ENCODE data around the gene ZNF474.

ZNF474 gene

DNA sequence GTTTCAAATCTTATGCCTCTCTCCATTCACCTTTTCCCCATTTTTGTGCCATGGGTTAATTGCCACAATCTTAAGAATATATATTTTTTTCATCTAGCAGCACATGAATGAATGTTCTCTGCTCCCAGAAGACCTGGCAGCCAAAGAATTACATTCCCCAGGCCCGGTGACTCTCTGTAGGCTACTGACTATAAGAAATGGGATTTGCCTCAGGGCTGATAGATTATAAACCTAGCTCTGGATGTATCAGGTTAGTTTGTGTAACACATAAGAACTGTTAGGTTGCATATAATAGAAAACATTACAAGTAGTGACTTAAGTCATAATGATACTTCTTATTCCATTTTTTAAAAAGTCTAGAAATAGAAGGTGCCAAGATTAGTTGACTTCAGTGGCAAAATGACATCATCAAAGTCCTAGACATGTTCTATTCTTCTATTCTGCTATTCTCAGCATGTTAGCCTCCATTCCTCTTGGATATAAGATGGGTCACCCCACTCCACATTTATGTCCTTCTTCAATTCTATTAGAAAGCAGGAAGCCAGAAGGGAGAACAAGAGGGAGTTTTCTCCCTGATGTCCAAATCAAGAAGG, 10.9 kb upstream of the ZNF474 start:
- no peak for DNase-seq (ENCODE audit: low spot score)

DNA sequence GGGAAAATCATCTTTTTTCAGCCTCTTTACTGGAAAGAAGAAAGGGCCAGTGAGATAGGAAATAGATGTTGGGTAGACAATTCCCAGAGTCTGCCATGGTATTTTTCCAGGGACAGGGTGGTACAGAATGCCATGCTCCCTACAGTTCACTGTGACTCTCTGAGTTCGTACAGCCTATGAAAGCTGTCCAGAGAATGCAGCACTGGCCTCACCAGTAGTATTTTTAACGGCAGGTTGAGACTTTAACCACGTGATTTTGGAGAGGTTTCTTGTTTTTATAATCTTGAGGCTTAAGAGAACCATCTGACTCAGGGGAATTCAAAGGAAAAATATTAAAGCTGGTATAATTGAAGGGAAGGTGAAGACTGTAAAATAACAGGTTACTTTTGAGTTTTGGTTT, 10.1 kb upstream of the ZNF474 start:
- no peak for DNase-seq (ENCODE audit: low spot score)

DNA sequence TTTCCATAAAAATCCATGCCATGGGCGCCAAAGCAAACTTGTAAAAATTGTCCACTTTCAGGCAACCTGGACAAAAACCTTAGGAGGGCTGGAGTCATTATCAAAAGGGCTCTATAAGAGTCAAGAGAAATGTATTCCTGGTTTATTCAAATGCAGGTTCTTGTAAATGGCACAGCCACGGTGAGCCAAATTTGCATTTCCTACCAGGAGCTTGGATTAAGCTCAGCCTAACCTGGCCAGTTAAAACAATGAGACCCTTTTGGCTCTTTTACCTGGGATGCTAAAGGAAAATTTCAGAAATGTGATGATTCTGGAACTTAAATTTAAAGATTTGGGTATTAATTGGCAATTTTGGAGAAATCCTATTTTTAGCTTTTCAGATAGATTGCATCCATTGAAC, 8.9 kb upstream of the ZNF474 start:
- no peak for DNase-seq (ENCODE audit: low spot score)

DNA sequence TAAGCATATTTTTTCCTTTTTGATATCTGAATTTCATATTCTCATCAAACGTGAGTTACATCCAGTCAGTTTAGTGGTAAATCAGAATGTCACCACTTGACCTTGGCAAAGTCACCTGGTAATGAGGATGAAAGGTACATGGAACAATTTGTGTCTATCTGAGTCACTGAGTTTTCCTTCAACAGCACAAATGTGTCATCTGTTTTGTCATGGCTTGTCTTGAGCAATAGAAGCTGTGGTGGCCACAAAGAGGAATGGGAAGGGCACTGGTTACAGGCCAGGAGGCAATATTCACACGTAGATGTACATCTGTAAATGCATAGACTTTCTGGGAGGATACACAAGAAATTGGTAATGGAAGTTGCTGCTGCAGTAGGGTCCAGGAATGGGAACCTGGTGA, 8.4 kb upstream of the ZNF474 start:
- no peak for DNase-seq (ENCODE audit: low spot score)

DNA sequence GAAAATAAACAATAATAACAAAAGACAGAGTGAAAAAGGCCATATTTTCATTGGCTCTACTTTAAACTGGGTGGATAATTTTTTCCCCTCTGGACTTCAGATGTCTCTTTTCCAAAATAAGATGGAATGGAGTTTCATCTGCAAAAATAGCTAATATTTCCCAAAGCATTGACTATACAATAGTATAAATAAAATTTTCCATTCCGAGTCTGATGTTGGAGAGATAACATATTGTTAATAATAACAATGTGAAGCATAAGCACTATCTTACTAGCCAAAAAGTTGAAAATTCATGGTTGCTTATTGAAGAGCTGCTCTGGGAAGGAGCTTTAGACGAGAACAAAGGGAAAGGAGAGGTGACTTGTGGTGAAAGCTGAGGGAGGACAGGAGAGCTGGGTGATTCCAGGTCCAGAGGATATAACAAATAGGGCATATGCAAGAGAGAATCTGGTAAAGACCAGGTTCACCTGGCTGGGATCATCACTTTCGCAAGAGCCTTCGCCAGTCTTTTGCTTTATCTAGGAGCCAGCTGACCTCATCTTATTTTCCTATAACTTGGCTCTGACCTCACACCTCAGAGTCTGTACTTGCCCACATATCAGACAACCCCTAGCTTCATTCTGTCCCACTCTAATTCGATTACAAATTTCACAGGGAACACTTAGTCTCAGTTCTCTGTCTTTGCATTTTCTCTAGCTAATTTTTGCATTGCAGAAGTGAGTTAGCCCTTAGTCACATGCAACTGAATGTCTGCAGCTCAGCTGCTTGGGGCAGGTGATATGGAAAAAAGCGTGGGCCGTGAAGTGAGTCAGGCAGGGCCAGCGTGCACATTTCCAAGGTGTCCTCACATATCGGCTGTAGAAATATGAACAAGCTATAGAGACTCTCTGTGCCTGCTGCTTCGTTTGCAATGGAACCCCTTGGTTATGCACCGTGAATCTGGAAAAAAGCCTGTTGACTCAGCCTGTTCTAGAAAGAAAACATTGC, 7.6 kb upstream of the ZNF474 start:
- no peak for DNase-seq (ENCODE audit: low spot score)

DNA sequence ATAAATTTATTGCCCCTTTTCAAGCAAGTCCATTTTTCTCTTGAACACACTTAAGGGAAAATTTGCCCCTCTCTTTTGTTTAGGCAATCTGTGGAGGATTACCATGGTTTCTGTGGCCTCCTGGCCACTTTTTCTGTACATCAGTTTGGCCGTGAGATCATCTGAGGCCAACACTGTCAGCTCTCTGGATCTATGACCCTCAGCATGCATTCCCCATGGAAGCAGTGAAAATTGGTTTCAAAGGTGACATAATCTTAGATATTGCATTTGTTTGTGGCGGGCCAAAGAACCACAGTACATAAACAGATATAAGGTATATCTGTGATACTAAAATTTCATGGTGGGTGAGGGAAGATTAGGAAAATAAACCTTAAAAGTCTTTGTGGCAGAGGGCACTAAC, 4.6 kb upstream of the ZNF474 start:
- no peak for DNase-seq (ENCODE audit: low spot score)

DNA sequence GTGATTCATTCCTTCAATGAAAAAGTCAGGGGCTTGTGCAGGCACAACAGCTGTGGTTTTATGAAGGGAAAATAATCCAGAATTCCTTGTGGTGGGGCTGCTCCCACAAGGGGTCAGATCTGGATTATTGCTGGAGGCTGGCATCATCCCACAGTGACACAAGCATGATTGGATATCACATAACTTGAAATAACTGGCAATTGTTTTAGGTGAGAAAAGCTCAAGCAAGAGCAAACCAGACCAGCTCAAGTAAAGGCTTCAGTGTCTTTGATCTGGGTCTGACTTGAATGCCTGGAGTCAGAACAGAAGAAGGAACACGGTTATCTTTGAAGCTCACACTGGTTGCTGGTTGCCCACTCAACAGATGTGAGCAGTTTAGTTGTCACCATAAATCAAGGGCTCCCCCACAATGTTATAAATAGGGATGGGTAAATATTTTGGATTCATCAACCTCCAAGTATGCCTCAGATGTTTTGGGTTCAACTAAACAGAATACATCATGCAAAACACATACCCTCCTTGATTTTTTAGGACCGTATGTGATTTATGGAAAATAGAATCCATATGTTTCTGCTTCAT, 3.1 kb upstream of the ZNF474 start:
- DNase-seq (ENCODE audit: low spot score), result no peak

DNA sequence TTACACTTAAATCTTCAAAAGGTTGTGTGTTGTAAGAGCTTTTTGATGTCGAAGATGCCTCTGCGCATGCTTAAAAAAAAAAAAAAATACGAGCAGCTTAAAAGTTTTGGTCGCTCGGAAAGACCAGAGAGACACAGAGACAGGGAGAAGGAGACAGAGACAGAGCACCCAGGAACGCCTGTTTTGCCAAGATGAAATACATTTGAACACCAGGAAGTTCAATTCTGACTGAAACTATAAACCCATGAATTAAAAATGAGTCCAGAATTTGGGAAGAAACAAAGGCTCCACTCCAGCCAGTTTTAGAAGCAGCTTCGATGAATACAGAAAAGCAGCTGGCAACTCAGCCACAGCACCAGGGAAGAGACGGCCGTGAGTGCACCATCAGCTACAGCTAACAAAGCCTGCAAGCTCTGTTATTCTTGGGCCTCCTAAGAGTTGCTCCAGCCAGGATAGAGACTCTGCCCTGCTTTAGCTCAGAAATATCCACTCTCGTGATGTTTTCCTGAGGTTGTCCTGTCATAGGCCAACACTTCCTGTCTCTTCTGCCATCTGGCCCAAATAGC, 2.5 kb upstream of the ZNF474 start:
- no peak for DNase-seq (ENCODE audit: low spot score)

DNA sequence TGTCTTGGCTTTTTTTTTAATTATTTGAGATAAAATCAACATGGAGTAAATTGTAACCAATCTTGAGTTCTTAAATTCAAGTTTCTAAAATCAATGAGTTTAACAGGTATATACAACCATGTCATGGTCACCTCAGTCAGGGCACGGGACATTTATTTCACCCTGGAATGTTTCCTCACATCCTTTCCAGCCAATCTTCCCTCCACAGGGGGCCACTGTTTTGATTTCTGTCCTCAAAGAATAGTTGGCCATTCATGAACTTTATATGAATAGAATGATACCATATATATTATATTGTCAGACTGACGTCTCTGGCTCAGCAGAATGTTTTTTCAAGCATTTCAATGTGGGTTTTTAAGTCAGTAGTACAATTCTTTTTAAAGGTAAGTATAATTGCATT, 806 bp downstream of the ZNF474 start:
- DNase-seq (ENCODE audit: low spot score), result no peak

DNA sequence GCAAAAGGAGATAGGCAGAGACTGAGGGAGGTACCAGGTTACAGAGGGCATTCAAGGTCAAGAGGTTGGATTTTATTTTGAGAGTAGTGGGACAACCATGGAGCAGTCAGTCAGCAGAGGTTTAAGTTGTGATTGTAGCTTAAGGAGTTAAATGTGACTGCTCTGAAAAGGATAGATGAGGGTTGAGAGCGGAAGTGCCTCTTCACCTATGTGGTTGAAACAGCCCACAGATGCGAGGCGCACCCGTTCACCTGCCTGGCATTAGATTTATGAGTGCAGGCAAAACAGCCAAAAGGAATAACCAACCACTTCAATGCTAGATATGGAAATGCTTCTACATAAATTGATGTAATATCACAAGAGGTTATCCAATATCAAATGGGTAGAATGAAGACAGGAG, 8.4 kb downstream of the ZNF474 start:
- no peak for DNase-seq (ENCODE audit: low spot score)

DNA sequence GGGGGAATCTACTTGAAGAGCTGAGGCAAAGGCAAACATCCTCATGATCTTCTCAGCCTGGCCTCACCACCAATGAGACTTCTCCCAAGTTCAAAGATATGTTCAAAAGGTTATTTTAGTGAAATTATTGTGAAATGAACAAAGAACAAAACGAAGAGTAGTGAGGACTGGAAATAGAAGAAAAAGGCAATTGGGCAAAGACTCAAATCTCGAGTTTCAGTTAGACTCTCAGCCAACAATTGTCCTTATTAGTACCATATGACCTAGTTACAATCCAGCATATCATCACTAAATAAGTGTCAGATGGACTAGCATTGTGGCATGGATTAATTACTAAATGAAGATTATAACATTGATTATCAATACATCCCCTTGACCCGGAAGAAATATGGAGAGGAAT, 9.0 kb downstream of the ZNF474 start:
- DNase-seq (ENCODE audit: low spot score), result no peak

DNA sequence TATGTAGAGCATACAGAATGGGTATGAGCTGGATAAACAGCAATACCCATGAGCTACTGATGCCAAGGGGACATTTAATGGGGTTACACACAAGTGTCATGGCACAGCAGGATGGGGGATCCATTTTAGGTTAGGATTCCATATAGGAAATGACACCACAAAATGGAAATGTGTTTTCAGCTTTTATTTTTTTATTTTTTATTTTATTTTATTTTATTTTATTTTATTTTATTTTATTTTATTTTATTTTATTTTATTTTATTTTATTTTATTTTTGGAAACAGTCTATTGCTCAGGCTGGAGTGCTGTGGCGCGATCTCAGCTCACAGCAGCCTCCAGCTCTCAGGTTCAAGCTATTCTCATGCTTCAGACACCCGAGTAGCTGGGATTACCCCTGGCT, 11.6 kb downstream of the ZNF474 start:
- no peak for DNase-seq (ENCODE audit: low spot score)

DNA sequence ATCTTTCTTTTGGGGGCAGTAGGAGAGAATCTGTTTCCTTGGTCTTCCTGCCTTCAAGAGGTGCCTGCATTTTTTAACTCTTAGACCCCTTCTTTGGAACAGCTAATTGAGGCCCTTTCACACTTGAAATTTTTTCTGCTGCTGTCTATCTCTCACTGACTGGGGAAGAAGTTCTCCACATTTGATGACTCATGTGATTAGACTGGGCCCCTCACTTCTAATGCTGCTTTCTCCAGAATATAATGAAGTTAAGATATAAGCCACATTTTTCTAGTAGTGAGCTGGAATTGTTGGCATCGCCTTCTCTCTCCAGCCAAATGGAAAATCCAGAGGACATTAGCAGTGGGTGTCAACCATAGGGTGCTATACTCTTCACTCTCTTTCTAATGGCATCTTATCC, 12.4 kb downstream of the ZNF474 start:
- DNase-seq (ENCODE audit: low spot score), result no peak

DNA sequence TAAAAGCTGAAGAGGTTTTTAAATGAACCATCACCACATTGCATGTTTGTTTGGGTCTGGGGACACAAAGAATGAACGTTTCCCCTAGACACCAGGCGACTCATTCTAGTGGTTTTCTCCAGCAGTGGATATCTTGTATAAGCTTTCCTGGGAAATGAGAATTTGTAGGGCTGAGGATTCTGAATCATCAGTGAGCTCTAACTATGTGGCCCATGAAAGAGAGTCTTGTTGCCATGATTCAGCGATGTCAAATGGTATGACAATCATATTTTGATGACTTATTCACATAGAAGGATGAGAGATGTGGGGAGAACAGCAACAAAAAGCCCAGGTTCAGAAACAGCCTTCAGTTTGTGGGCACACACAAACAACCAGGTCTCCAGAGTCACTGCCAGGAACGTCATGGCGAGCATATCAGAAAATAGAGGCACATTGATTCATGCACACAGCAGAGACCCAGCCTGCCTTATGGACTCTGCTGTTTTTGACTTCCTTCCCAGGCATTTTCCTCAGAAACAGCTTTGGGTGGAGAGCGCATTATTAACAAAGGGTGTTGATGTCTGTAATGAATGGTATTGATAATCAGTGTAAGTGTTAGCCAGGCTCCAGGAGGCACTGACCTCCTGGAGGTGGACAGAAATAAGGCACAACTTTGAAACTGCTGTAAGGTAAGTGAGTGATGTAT, 13.3 kb downstream of the ZNF474 start:
- no peak for DNase-seq (ENCODE audit: low spot score)

DNA sequence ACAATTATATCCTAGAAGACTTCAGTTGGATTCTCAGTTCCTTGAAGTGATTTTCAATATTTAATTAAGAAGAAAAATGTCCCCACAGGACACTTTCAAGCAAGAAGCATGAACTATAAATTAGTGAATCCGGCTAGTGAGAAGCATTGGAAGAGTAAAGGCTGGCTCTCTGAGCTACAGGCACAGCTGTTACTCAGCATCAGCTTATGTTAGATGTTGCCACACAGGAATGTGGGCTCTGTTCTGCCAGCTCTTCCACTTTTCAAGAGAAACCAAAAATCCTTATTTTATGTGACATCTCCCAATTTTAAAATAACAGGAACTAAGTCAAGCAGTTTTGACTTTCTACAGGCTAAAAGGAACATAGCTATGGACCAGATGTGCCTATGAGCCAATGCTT, 14.9 kb downstream of the ZNF474 start:
- no peak for DNase-seq (ENCODE audit: low spot score)

DNA sequence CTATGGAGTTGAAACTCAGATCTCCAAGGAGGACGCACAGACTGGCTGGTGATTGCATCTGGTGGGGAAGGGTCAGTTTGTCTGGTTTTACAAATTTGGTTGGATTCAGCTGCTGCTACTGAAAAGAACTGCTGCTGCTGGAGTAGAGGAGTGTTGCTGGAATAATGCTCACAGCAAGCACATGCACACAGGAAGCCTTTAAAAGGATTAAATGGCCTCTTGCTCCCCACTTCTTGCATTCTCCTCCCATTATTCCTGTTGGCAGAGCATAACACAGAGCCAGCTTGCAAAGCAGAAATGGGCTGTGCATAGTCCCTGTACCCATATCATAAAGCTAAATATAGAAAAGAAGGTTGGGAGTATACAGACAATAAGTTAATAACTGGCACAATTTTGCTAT, 16.6 kb downstream of the ZNF474 start:
- no peak for DNase-seq (ENCODE audit: low spot score)

DNA sequence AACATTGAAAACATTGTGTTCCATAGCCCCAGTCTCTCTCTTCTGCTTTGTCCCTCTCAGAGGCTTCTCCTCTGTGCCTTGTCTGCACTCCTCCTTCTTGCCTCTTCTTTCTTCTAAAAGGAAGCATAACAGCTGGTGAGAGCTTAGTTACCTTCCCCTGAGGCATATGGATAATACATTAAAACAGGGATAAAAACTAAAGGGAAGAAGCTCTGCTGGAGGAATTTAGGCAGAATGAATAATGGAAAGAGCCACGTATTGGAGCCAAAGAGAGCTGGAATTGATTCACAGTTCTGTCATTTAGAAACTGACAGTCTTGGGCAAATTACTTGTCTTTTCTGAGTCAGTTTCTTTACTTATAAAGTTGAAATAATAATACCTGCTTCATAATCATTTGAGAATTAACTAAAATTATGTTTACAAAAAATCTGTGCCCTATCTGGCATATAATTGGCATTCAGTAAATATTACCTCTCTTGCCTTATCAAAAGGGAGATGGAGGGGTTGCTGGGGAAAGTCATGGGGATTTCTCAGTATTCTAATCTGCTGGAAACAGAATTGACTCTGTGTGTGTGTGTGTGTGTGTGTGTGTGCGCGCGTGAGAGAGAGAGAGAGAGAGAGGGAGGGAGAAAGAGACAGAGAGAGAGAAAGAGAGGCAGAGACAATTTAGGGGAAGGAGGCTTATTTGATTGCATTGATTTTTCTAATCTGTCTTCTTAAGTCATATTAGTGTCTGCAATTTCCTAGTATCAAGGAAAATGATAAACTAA, 20.2 kb downstream of the ZNF474 start:
- no peak for DNase-seq (ENCODE audit: low spot score)

DNA sequence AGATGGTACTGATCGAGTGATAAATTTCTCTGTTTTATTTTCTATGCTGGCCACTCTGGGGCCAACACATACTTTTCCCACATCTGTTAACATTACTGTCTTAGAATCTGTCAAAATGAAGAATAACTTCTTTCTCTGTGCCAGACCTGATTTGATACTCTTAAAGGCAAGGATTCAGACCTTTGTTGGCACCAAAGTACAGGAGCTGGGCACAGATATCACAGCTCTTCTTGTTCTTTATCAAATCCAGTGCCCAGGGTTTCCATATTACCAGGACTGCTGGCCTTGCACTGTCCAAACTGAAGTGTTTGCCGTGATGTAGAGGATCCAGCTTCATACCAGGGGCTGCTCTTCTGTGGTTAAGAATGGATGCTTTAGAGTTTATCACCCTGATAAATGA, 20.9 kb downstream of the ZNF474 start:
- no peak for DNase-seq (ENCODE audit: low spot score)

DNA sequence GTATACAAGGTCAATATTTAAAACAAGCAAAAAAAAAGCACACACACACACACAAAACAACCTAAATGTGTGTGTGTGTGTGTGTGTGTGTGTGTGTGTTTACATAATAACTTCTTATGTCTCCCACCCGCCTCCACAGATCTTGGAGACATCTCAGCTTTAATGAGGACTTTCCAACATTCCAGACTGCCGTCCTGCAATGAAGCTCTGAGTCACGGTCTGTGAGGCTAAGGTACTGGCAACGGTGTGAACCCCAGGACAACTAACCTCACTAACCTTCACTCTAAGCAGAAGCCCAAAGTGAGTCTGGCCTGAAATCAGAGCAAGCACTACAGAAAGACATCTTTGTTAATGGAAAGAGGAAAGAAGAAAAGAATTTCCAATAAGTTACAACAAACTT, 22.3 kb downstream of the ZNF474 start:
- DNase-seq (ENCODE audit: low spot score), result no peak

DNA sequence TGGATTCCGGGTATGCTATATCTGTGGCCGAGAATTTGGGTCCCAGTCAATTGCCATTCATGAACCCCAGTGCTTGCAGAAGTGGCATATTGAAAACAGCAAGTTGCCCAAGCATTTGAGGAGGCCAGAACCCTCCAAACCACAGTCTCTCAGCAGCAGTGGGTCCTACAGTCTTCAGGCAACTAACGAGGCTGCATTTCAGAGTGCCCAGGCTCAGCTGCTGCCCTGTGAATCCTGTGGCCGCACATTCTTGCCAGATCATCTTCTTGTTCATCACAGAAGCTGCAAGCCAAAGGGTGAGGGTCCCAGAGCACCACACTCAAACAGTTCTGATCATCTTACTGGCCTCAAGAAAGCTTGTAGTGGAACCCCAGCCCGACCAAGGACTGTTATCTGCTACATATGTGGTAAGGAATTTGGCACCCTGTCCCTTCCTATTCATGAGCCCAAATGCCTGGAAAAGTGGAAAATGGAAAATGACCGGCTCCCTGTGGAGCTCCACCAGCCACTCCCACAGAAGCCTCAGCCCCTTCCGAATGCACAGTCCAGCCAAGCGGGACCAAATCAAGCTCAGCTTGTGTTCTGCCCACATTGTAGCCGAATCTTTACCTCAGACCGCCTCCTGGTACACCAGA, 23.0 kb downstream of the ZNF474 start:
- DNase-seq (ENCODE audit: low spot score), result no peak

DNA sequence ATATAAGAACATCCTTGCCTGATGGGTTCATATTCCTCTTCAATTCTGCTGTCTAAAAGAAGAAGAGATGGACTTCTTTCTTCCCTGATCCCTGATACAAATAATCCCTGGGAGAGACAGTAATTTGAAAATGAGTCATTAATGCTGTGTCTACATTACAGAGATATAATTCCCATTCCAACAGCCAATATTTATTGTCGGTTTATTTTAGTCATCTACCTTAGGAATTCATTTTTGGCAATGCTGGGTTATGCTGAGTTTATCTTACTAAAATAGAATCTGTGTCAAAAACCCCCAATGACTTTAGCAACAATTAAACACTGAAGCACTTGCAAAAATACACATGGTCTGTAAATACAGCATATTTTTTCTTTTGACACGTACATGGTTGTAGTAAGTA, 23.9 kb downstream of the ZNF474 start:
- DNase-seq (ENCODE audit: low spot score), result no peak

All from HuH-7.5 (cell line).